HepG2 (cell line): ENCODE results near the gene HSPB9. TPM values are rescaled to one million over a fixed set of nuclear protein-coding genes. Genes with fewer than 3 reads are reported as not detected.

ENCODE experiments used
- CBX5 ChIP-seq: sonication (generic); formaldehyde crosslinking; IDR thresholded peaks from 2 replicates; pipeline ENCODE4 v1.4.0; 2020; ENCODE audit warnings: missing genetic modification reagents, borderline replicate concordance
- HOXA5 ChIP-seq: sonication (generic); formaldehyde crosslinking; IDR thresholded peaks from 2 replicates; pipeline ENCODE4 v1.4.0; 2020; ENCODE audit warnings: missing genetic modification reagents
- KLF13 ChIP-seq: sonication (generic); formaldehyde crosslinking; IDR thresholded peaks from 2 replicates; pipeline ENCODE4 v1.4.0; 2020; ENCODE audit warnings: mild to moderate bottlenecking, missing genetic modification reagents
- MED13 ChIP-seq: sonication (generic); formaldehyde crosslinking; IDR thresholded peaks from 2 replicates; pipeline ENCODE4 v1.5.0; 2020; ENCODE audit warnings: missing genetic modification reagents
- NFIC ChIP-seq: IDR thresholded peaks from 2 replicates; pipeline ENCODE4 v1.6.1; 2012; ENCODE audit warnings: mild to moderate bottlenecking, low read length, inconsistent platforms
- PAWR ChIP-seq: sonication (generic); formaldehyde crosslinking; IDR thresholded peaks from 2 replicates; pipeline ENCODE4 v1.4.0; 2020; ENCODE audit warnings: missing genetic modification reagents, mild to moderate bottlenecking, borderline replicate concordance
- RAD51 ChIP-seq: fragments of 450-650 bp; IDR thresholded peaks from 2 replicates; pipeline ENCODE4 v1.6.1; 2016; ENCODE audit warnings: borderline replicate concordance
- SAFB2 ChIP-seq: sonication (generic); formaldehyde crosslinking; IDR thresholded peaks from 2 replicates; pipeline ENCODE4 v1.5.1; 2020; ENCODE audit warnings: missing genetic modification reagents, low read depth, mild to moderate bottlenecking, borderline replicate concordance
- TCF7L2 ChIP-seq: IDR thresholded peaks from 2 replicates; pipeline ENCODE4 v1.6.1; 2011; ENCODE audit warnings: mild to moderate bottlenecking, low read depth, low read length, moderate library complexity
- YY1 ChIP-seq: IDR thresholded peaks from 2 replicates; pipeline ENCODE4 v1.6.1; 2011; ENCODE audit warnings: low read length, low read depth, moderate library complexity, mild to moderate bottlenecking; ENCODE audit not compliant: insufficient read depth, insufficient replicate concordance
- ZBTB33 ChIP-seq: sonication (generic); formaldehyde crosslinking; IDR thresholded peaks from 2 replicates; pipeline ENCODE4 v1.4.0; 2020; ENCODE audit warnings: missing genetic modification reagents
- ZNF20 ChIP-seq: sonication (generic); formaldehyde crosslinking; IDR thresholded peaks from 2 replicates; pipeline ENCODE4 v1.4.0; 2020; ENCODE audit warnings: mild to moderate bottlenecking, moderate library complexity, missing genetic modification reagents
- ZNF296 ChIP-seq: sonication (generic); formaldehyde crosslinking; conservative IDR thresholded peaks from 2 replicates; pipeline ENCODE4 v1.5.0; 2020; ENCODE audit warnings: mild to moderate bottlenecking, missing genetic modification reagents
- ZNF30 ChIP-seq: sonication (generic); formaldehyde crosslinking; IDR thresholded peaks from 2 replicates; pipeline ENCODE4 v1.5.0; 2020; ENCODE audit warnings: mild to moderate bottlenecking, missing genetic modification reagents
- ZNF549 ChIP-seq: sonication (generic); formaldehyde crosslinking; IDR thresholded peaks from 2 replicates; pipeline ENCODE4 v1.5.0; 2020; ENCODE audit warnings: missing genetic modification reagents
- ZNF607 ChIP-seq: sonication (generic); formaldehyde crosslinking; IDR thresholded peaks from 2 replicates; pipeline ENCODE4 v1.5.1; 2020; ENCODE audit warnings: missing genetic modification reagents, mild to moderate bottlenecking, borderline replicate concordance
- ZNF713 ChIP-seq: sonication (generic); formaldehyde crosslinking; IDR thresholded peaks from 2 replicates; pipeline ENCODE4 v1.4.0; 2020; ENCODE audit warnings: mild to moderate bottlenecking, missing genetic modification reagents
- ZNF749 ChIP-seq: sonication (generic); formaldehyde crosslinking; IDR thresholded peaks from 2 replicates; pipeline ENCODE4 v1.8.0; 2022; ENCODE audit warnings: mild to moderate bottlenecking, missing genetic modification reagents, moderate library complexity, borderline replicate concordance
- ZNF839 ChIP-seq: sonication (generic); formaldehyde crosslinking; IDR thresholded peaks from 2 replicates; pipeline ENCODE4 v1.4.0; 2020; ENCODE audit warnings: missing genetic modification reagents, mild to moderate bottlenecking, borderline replicate concordance
- polyA plus RNA-seq, 8 experiments: library from polyadenylated mRNA; depleted of rRNA in 3 of 8; stranded (reverse) in 7 of 8; unstranded in 1 of 8; fragments of >200 nt; fragmentation: Illumina TruSeq in 4 of 8; extraction: Trizol in 4 of 8; gene quantifications; 2 replicates each; pipeline versions ENCODE4 v1.2.1 to v1.2.3, GENCODE V29; 2011 to 2016; ENCODE audit warnings: low read depth in 4 of 8, missing spikeins in 1 of 8, mixed read lengths in 1 of 8; ENCODE audit not compliant: insufficient read depth in 1 of 8
- total RNA-seq, 5 experiments: library from RNA; depleted of rRNA; stranded (reverse); fragments of >200 nt; fragmentation: Illumina TruSeq; extraction: Trizol; gene quantifications; 2 replicates each; pipeline ENCODE4 v1.2.3, GENCODE V29; 2016; ENCODE audit warnings: low read depth in 1 of 5
- TF ChIP-seq, protein P1 (sequence below): sonication (generic); formaldehyde crosslinking; IDR thresholded peaks from 2 replicates; pipeline ENCODE4 v1.8.0; 2022; ENCODE audit warnings: mild to moderate bottlenecking, missing genetic modification reagents
- TF ChIP-seq, protein P2 (sequence below): sonication (generic); formaldehyde crosslinking; conservative IDR thresholded peaks from 2 replicates; pipeline ENCODE4 v1.8.0; 2022; ENCODE audit warnings: missing genetic modification reagents
- TF ChIP-seq, protein P3 (sequence below): sonication (generic); formaldehyde crosslinking; conservative IDR thresholded peaks from 2 replicates; pipeline ENCODE4 v1.4.0; 2020; ENCODE audit warnings: mild to moderate bottlenecking, missing genetic modification reagents, moderate library complexity

Gene HSPB9
- total and polyA plus RNA-seq, 2 of the 13 experiments (the other 11 are each of a cell fraction or from before 2014, with no cell fraction given) = 0.05 to 0.24 TPM

DNA sequence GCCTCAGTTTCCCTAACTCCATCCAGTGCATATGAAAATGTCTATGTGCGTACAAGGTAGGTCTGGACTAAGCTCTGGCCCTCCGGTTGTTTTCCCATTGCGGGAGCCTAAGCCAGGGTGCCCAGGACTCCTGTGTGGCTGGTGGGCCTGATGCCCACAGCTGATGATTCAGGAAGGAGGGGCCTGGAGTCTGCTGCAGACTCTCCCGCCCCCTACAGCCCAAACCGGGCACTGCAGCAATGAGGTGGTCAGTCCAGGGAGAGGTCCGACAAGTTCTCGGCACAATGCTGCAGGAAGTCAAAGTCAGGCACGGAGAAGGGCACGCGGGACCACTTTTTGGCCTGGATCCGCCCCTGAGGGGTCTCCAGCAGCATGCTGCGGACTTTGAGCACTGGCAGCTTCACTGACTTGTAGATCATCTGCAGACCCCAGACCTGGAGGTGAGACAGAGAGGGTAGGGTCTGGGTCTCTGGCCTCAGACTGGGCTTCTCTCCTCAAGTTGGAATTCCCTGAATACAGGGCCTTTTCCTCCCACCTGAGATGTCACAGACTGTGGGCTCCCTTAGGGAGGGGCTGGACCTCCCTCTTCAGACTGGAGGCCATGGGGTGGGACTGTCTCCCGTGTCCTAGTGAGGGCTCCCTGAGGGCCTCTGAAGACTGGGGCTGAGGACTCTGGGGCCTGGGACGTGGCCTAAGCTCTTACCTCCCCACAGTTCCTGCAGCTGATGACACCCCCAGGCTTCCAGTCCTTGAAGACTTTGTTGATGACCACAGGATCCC lies 20.9 kb upstream of the HSPB9 start (continued):
- TF ChIP-seq ZBTB33 (CRISPR knock-in tag) (no peak), ZNF749 (CRISPR knock-in tag) (no peak), ZNF549 (CRISPR knock-in tag) (no peak), ZNF839 (no peak), MED13 (CRISPR knock-in tag) (no peak), TCF7L2 (no peak), RAD51 (no peak), ZNF607 (CRISPR knock-in tag) (no peak), KLF13 (no peak), ZNF30 (CRISPR knock-in tag) (no peak), ZNF713 (CRISPR knock-in tag) (no peak), ZNF20 (no peak), CBX5 (peak; percentile 62; the same call in 1 of the 2 replicates), HOXA5 (CRISPR knock-in tag) (no peak), ZNF296 (CRISPR knock-in tag) (no peak), PAWR (CRISPR knock-in tag) (no peak), YY1 (no peak), NFIC (no peak), SAFB2 (CRISPR knock-in tag) (no peak)
- TF ChIP-seq, protein P1, sequence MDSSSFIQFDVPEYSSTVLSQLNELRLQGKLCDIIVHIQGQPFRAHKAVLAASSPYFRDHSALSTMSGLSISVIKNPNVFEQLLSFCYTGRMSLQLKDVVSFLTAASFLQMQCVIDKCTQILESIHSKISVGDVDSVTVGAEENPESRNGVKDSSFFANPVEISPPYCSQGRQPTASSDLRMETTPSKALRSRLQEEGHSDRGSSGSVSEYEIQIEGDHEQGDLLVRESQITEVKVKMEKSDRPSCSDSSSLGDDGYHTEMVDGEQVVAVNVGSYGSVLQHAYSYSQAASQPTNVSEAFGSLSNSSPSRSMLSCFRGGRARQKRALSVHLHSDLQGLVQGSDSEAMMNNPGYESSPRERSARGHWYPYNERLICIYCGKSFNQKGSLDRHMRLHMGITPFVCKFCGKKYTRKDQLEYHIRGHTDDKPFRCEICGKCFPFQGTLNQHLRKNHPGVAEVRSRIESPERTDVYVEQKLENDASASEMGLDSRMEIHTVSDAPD (CRISPR knock-in tag) = no peak
- TF ChIP-seq, protein P2, sequence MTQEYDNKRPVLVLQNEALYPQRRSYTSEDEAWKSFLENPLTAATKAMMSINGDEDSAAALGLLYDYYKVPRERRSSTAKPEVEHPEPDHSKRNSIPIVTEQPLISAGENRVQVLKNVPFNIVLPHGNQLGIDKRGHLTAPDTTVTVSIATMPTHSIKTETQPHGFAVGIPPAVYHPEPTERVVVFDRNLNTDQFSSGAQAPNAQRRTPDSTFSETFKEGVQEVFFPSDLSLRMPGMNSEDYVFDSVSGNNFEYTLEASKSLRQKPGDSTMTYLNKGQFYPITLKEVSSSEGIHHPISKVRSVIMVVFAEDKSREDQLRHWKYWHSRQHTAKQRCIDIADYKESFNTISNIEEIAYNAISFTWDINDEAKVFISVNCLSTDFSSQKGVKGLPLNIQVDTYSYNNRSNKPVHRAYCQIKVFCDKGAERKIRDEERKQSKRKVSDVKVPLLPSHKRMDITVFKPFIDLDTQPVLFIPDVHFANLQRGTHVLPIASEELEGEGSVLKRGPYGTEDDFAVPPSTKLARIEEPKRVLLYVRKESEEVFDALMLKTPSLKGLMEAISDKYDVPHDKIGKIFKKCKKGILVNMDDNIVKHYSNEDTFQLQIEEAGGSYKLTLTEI (CRISPR knock-in tag) = no peak
- TF ChIP-seq, protein P3, sequence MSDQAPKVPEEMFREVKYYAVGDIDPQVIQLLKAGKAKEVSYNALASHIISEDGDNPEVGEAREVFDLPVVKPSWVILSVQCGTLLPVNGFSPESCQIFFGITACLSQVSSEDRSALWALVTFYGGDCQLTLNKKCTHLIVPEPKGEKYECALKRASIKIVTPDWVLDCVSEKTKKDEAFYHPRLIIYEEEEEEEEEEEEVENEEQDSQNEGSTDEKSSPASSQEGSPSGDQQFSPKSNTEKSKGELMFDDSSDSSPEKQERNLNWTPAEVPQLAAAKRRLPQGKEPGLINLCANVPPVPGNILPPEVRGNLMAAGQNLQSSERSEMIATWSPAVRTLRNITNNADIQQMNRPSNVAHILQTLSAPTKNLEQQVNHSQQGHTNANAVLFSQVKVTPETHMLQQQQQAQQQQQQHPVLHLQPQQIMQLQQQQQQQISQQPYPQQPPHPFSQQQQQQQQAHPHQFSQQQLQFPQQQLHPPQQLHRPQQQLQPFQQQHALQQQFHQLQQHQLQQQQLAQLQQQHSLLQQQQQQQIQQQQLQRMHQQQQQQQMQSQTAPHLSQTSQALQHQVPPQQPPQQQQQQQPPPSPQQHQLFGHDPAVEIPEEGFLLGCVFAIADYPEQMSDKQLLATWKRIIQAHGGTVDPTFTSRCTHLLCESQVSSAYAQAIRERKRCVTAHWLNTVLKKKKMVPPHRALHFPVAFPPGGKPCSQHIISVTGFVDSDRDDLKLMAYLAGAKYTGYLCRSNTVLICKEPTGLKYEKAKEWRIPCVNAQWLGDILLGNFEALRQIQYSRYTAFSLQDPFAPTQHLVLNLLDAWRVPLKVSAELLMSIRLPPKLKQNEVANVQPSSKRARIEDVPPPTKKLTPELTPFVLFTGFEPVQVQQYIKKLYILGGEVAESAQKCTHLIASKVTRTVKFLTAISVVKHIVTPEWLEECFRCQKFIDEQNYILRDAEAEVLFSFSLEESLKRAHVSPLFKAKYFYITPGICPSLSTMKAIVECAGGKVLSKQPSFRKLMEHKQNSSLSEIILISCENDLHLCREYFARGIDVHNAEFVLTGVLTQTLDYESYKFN = no peak
